Measurements from ENCODE around the gene TNPO1. TPM values are rescaled to one million over a fixed set of nuclear protein-coding genes. Genes with fewer than 3 reads are reported as not detected.

Gene TNPO1
- total and polyA plus RNA-seq, 2 of the 13 experiments (the other 11 are each of a cell fraction or from before 2014, with no cell fraction given): 26.7 to 123 TPM

GRCh38 chr5:72956324-72957140 lies 140.1 kb downstream of the TNPO1 start (continued):
- TF ChIP-seq MNT (IDR thresholded peaks at IDR 0.05) (no peak), SRSF9 (IDR thresholded peaks at IDR 0.05; ENCODE audit: borderline replicate concordance, insufficient read depth, low read depth, low read length, poor library complexity, severe bottlenecking) (no peak), ZNF724P (CRISPR knock-in tag; IDR thresholded peaks at IDR 0.05; ENCODE audit: borderline replicate concordance) (no peak), ATF2 (CRISPR knock-in tag; IDR thresholded peaks at IDR 0.05) (no peak), ARNTL (CRISPR knock-in tag; IDR thresholded peaks at IDR 0.05) (no peak), ZBED4 (CRISPR knock-in tag; IDR thresholded peaks at IDR 0.05; ENCODE audit: borderline replicate concordance) (no peak), ZNF746 (CRISPR knock-in tag; IDR thresholded peaks at IDR 0.05) (no peak), HHEX (CRISPR knock-in tag; IDR thresholded peaks at IDR 0.05) (no peak), ELF3 (CRISPR knock-in tag; IDR thresholded peaks at IDR 0.05) (no peak; the same call in 1 of the 2 replicates), ZFP1 (CRISPR knock-in tag; IDR thresholded peaks at IDR 0.05) (no peak), SCMH1 (CRISPR knock-in tag; IDR thresholded peaks at IDR 0.05; ENCODE audit: borderline replicate concordance) (no peak), ZNF251 (CRISPR knock-in tag; IDR thresholded peaks at IDR 0.05) (no peak), TAF15 (IDR thresholded peaks at IDR 0.05; ENCODE audit: low read depth, low read length, poor library complexity, severe bottlenecking) (peak; percentile 9), SOX13 (IDR thresholded peaks at IDR 0.05) (no peak), SOX13 (CRISPR knock-in tag; conservative IDR thresholded peaks at IDR 0.05 in 1 of 2, IDR thresholded peaks at IDR 0.05 in 1 of 2) (no peak), SNAI1 (CRISPR knock-in tag; IDR thresholded peaks at IDR 0.05; ENCODE audit: borderline replicate concordance) (no peak), SNAPC2 (CRISPR knock-in tag; IDR thresholded peaks at IDR 0.05) (no peak), ONECUT2 (CRISPR knock-in tag; IDR thresholded peaks at IDR 0.05) (no peak), KDM3A (CRISPR knock-in tag; IDR thresholded peaks at IDR 0.05; ENCODE audit: low read depth) (no peak)
